HG02938 (cell line): ENCODE measurements around the gene UNC80.
"Not testable (repeated sequence)": the region's sequence is repeated elsewhere in the genome, so short reads cannot be mapped to it uniquely, and the experiment has no call there.

Experiments
- ATAC-seq: cut with Tn5 transposase; IDR thresholded peaks from one replicate; pipeline ENCODE4 v1.9.1; 2021; ENCODE audit warnings: mild to moderate bottlenecking, moderate library complexity; ENCODE audit not compliant: unreplicated experiment

Gene UNC80

GRCh38 chr2:209771474-209772289 is at the start of gene UNC80:
TSS of gene UNC80 (plus strand) at chr2:209771832. CDS start at chr2:209772073, 241 bp downstream.
- peak; percentile 83 for ATAC-seq

GRCh38 chr2:209726311-209726710 is 45.3 kb upstream of the UNC80 start:
- no peak for ATAC-seq

- ATAC-seq, result no peak
Measured at GRCh38 chr2:209727077-209727476, 44.6 kb upstream of the UNC80 start.

GRCh38 chr2:209734805-209735204 is 36.8 kb upstream of the UNC80 start:
- ATAC-seq, result no peak

GRCh38 chr2:209741953-209742352 is 29.7 kb upstream of the UNC80 start:
- no peak for ATAC-seq

- ATAC-seq, result no peak
Measured at GRCh38 chr2:209753020-209753419, 18.6 kb upstream of the UNC80 start.

- no peak for ATAC-seq
Measured at GRCh38 chr2:209757163-209757562, 14.5 kb upstream of the UNC80 start.

- ATAC-seq, result no peak
Measured at GRCh38 chr2:209761566-209761965, 10.1 kb upstream of the UNC80 start.

GRCh38 chr2:209762563-209762962 is 9.1 kb upstream of the UNC80 start:
- no peak for ATAC-seq

GRCh38 chr2:209763106-209763505 is 8.5 kb upstream of the UNC80 start:
- no peak for ATAC-seq

- no peak for ATAC-seq
Measured at GRCh38 chr2:209766613-209767012, 5.0 kb upstream of the UNC80 start.

- ATAC-seq, result no peak
Measured at GRCh38 chr2:209767316-209767715, 4.3 kb upstream of the UNC80 start.

GRCh38 chr2:209768557-209768956 is 3.1 kb upstream of the UNC80 start:
- no peak for ATAC-seq

GRCh38 chr2:209772290-209772685 is 656 bp downstream of the UNC80 start:
- no peak for ATAC-seq

GRCh38 chr2:209773377-209773776 is 1.7 kb downstream of the UNC80 start:
- no peak for ATAC-seq

GRCh38 chr2:209787416-209787815 is 15.8 kb downstream of the UNC80 start:
- ATAC-seq, result no peak

- no peak for ATAC-seq
Measured at GRCh38 chr2:209788925-209789324, 17.3 kb downstream of the UNC80 start.

GRCh38 chr2:209790066-209790728 is 18.6 kb downstream of the UNC80 start:
- no peak for ATAC-seq

- no peak for ATAC-seq
Measured at GRCh38 chr2:209791151-209791550, 19.5 kb downstream of the UNC80 start.

GRCh38 chr2:209795425-209795824 is 23.8 kb downstream of the UNC80 start:
- not testable (repeated sequence) for ATAC-seq

- ATAC-seq, result no peak
Measured at GRCh38 chr2:209805351-209805750, 33.7 kb downstream of the UNC80 start.

GRCh38 chr2:209806318-209806717 is 34.7 kb downstream of the UNC80 start:
- no peak for ATAC-seq
